Measurements from ENCODE around the gene ELOB. TPM values are rescaled to one million over a fixed set of nuclear protein-coding genes. Genes with fewer than 3 reads are reported as not detected.

The ELOB gene
- total and polyA plus RNA-seq, 2 experiments from 2014 or later, result 180 to 606 TPM

- peaks cover 95% of the 10 kb centered on the region for H3K36me3 ChIP-seq
- peaks cover 3% of the 10 kb centered on the region for H3K27me3 ChIP-seq
- no peak overlapping the region for H3K4me3 ChIP-seq
- TF ChIP-seq, protein P1, sequence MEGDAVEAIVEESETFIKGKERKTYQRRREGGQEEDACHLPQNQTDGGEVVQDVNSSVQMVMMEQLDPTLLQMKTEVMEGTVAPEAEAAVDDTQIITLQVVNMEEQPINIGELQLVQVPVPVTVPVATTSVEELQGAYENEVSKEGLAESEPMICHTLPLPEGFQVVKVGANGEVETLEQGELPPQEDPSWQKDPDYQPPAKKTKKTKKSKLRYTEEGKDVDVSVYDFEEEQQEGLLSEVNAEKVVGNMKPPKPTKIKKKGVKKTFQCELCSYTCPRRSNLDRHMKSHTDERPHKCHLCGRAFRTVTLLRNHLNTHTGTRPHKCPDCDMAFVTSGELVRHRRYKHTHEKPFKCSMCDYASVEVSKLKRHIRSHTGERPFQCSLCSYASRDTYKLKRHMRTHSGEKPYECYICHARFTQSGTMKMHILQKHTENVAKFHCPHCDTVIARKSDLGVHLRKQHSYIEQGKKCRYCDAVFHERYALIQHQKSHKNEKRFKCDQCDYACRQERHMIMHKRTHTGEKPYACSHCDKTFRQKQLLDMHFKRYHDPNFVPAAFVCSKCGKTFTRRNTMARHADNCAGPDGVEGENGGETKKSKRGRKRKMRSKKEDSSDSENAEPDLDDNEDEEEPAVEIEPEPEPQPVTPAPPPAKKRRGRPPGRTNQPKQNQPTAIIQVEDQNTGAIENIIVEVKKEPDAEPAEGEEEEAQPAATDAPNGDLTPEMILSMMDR (IDR thresholded peaks at IDR 0.05; ENCODE audit: low read depth, low read length), result no peak
- DNase-seq (ENCODE audit: low read depth in 1 of 2, low spot score in 1 of 2), result no peak
- no peaks in the 10 kb centered on the region for H3K9me3 ChIP-seq (ENCODE audit: low read depth)
- H3K4me1 ChIP-seq (ENCODE audit: low read depth), result no peaks in the 10 kb centered on the region
- H3K27ac ChIP-seq, result no peak overlapping the region
Observed at GRCh38 chr16:2767140-2767731, 9.8 kb downstream of the ELOB start.

DNA sequence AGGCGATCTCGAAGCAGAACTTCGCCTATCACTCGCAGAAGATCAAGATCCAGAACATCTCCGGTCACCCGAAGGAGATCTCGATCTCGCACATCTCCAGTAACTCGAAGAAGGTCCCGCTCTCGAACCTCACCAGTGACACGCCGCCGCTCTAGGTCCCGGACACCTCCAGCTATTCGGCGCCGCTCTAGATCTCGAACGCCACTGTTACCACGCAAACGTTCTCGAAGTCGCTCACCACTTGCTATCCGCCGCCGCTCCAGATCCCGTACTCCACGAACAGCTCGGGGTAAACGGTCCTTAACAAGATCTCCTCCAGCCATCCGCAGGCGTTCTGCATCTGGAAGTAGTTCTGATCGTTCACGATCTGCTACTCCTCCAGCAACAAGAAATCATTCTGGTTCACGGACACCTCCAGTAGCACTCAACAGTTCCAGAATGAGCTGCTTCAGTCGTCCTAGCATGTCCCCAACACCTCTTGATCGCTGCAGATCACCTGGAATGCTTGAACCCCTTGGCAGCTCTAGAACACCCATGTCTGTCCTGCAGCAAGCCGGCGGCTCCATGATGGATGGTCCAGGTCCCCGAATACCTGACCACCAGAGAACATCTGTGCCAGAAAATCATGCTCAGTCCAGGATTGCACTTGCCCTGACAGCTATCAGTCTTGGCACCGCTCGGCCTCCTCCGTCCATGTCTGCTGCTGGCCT is 10.5 kb downstream of the ELOB start:
- no peak overlapping the region for H3K27ac ChIP-seq
- H3K4me1 ChIP-seq (ENCODE audit: low read depth), result no peaks in the 10 kb centered on the region
- H3K36me3 ChIP-seq, result peaks cover 100% of the 10 kb centered on the region
- H3K9me3 ChIP-seq (ENCODE audit: low read depth), result no peaks in the 10 kb centered on the region
- H3K27me3 ChIP-seq, result peaks cover 4% of the 10 kb centered on the region
- no peak overlapping the region for H3K4me3 ChIP-seq
- TF ChIP-seq, protein P1 (IDR thresholded peaks at IDR 0.05; ENCODE audit: low read depth, low read length), result no peak
- no peak for DNase-seq (ENCODE audit: low read depth in 1 of 2, low spot score in 1 of 2)

GRCh38 chr16:2765462-2766404 is 11.3 kb downstream of the ELOB start:
- H3K9me3 ChIP-seq (ENCODE audit: low read depth), result no peaks in the 10 kb centered on the region
- H3K4me1 ChIP-seq (ENCODE audit: low read depth), result no peaks in the 10 kb centered on the region
- DNase-seq (ENCODE audit: low read depth in 1 of 2, low spot score in 1 of 2), result no peak
- no peak overlapping the region for H3K4me3 ChIP-seq
- H3K27ac ChIP-seq, result no peak overlapping the region
- H3K36me3 ChIP-seq, result peaks cover 100% of the 10 kb centered on the region
- TF ChIP-seq, protein P1 (IDR thresholded peaks at IDR 0.05; ENCODE audit: low read depth, low read length), result no peak
- peaks cover 4% of the 10 kb centered on the region for H3K27me3 ChIP-seq

DNA sequence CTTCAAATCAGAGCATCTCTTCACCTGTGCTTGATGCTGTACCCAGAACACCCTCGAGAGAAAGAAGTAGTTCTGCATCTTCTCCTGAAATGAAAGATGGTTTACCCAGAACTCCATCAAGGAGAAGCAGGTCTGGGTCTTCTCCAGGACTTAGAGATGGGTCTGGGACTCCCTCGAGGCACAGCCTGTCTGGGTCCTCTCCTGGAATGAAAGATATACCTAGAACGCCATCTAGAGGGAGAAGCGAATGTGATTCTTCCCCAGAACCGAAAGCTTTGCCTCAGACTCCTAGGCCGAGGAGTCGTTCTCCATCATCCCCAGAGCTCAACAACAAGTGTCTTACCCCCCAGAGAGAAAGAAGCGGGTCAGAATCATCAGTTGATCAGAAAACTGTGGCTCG is 12.4 kb downstream of the ELOB start:
- no peak for DNase-seq (ENCODE audit: low read depth in 1 of 2, low spot score in 1 of 2)
- Histone ChIP-seq H3K27ac (no peak overlapping the region), H3K9me3 (ENCODE audit: low read depth) (no peaks in the 10 kb centered on the region), H3K4me1 (ENCODE audit: low read depth) (no peaks in the 10 kb centered on the region), H3K27me3 (peaks cover 4% of the 10 kb centered on the region), H3K4me3 (no peak overlapping the region), H3K36me3 (peaks cover 100% of the 10 kb centered on the region)
- TF ChIP-seq, protein P1 (IDR thresholded peaks at IDR 0.05; ENCODE audit: low read depth, low read length), result no peak

GRCh38 chr16:2763173-2763572 is 13.9 kb downstream of the ELOB start:
- no peaks in the 10 kb centered on the region for H3K9me3 ChIP-seq (ENCODE audit: low read depth)
- peaks cover 100% of the 10 kb centered on the region for H3K36me3 ChIP-seq
- DNase-seq (ENCODE audit: low read depth in 1 of 2, low spot score in 1 of 2), result no peak
- no peaks in the 10 kb centered on the region for H3K4me1 ChIP-seq (ENCODE audit: low read depth)
- no peak overlapping the region for H3K27ac ChIP-seq
- peaks cover 4% of the 10 kb centered on the region for H3K27me3 ChIP-seq
- TF ChIP-seq, protein P1 (IDR thresholded peaks at IDR 0.05; ENCODE audit: low read depth, low read length), result no peak
- H3K4me3 ChIP-seq, result no peak overlapping the region

All from cardiac muscle cell (in vitro differentiated cells and primary cell).